Vagina (tissue), 2 donors: ENCODE measurements around the gene F10.

Source experiments
- CTCF ChIP-seq, 3 experiments: fragments of 450-650 bp in 2 of 3; fragments of 200-600 bp in 1 of 3; sonication (generic) in 1 of 3; IDR thresholded peaks; one replicate each; pipeline ENCODE4 v1.5.1; 2017 to 2019; ENCODE audit warnings: antibody characterized with exemption in 3 of 3, mild to moderate bottlenecking in 2 of 3, moderate library complexity in 2 of 3
- POLR2A ChIP-seq, 2 donors: fragments of 450-650 bp; IDR thresholded peaks; one replicate each; pipeline ENCODE4 v1.6.1; 2017; ENCODE audit warnings: antibody characterized with exemption in 2 of 2, mild to moderate bottlenecking in 2 of 2, moderate library complexity in 2 of 2
- POLR2AphosphoS5 ChIP-seq, 2 donors: sonication (generic); formaldehyde crosslinking; IDR thresholded peaks; one replicate each; pipeline ENCODE4 v1.9.0; 2017; ENCODE audit warnings: antibody characterized with exemption in 2 of 2, mild to moderate bottlenecking in 2 of 2, low read depth in 1 of 2; ENCODE audit not compliant: insufficient read depth in 1 of 2

GRCh38 chr13:113182046-113182445 lies 59.4 kb downstream of the F10 start:
- no peak for TF ChIP-seq POLR2AphosphoS5 (IDR thresholded peaks at IDR 0.05; ENCODE audit: insufficient read depth in 1 of 2, low read depth in 1 of 2)
- no peak for TF ChIP-seq CTCF (IDR thresholded peaks at IDR 0.05)
- no peak for TF ChIP-seq POLR2A (IDR thresholded peaks at IDR 0.05)
